GM12801 (cell line): Measurements from ENCODE around the gene PLAU.

Experiments used
- TF ChIP-seq, protein P1 (sequence below): IDR thresholded peaks from one replicate; pipeline ENCODE4 v1.5.1; 2011; ENCODE audit warnings: control low read depth; ENCODE audit not compliant: insufficient read length; ENCODE audit errors: extremely low read depth

The PLAU gene

DNA sequence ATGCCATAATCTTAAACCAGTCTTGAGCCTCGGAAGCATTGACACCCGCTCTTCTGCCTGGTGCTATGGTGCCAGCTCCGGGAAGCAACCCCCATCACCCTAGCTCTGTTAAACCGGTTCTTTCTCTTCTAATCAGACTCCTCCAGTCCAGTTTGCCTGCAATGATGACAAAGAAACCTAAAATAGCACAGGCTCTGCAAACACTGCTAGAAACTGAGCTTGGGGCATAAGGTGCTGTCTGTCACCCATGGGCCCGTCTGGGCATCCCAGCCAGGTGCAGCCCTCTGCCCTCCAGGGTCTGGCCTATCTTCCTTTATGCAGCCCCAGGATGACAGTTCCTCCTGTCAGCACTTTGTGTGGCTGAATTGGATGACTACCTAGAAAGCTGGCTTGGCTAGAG is 22.4 kb upstream of the PLAU start:
- TF ChIP-seq, protein P1, sequence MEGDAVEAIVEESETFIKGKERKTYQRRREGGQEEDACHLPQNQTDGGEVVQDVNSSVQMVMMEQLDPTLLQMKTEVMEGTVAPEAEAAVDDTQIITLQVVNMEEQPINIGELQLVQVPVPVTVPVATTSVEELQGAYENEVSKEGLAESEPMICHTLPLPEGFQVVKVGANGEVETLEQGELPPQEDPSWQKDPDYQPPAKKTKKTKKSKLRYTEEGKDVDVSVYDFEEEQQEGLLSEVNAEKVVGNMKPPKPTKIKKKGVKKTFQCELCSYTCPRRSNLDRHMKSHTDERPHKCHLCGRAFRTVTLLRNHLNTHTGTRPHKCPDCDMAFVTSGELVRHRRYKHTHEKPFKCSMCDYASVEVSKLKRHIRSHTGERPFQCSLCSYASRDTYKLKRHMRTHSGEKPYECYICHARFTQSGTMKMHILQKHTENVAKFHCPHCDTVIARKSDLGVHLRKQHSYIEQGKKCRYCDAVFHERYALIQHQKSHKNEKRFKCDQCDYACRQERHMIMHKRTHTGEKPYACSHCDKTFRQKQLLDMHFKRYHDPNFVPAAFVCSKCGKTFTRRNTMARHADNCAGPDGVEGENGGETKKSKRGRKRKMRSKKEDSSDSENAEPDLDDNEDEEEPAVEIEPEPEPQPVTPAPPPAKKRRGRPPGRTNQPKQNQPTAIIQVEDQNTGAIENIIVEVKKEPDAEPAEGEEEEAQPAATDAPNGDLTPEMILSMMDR: no peak

DNA sequence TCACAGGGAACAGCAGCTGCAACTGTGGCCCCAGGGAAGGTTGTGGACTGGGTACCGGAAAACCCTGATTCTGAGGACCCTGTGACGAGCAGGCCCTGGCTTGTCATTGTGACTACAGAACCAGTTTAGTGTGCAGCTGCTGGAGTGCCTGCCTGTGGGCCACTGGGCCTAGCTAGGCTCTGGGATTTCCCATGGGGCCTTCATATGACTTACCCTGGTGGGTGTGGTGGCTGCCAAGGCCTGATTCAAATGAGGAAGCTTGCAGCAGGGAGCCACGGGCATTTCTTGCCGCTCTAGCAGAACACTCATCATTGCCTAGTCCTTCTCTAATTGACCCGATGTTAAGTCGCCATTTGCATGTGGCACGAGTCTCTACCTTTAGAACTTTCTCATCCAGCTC is 21.9 kb upstream of the PLAU start:
- TF ChIP-seq, protein P1: no peak

DNA sequence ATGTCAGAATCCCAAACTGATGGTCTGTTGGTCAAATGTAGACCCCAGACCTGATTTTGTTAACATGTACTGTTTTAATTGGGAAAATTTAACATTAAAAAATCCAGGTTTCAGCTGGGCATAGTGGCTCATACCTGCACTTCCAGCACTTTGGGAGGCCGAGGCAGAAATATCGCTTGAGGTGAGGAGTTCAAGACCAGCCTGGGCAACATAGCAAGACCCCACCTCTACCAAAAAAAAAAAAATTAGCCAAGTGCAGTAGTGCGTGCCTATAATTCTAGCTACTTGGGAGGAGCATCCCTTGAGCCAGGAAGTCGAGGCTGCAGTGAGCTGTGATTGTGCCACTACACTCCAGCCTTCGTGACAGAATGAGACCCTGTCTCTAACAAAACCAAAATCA is 20.7 kb upstream of the PLAU start:
- TF ChIP-seq, protein P1: no peak

GRCh38 chr10:73891540-73891939 is 19.4 kb upstream of the PLAU start:
- TF ChIP-seq, protein P1: no peak

- TF ChIP-seq, protein P1: no peak
Measured at GRCh38 chr10:73892310-73893030, 18.5 kb upstream of the PLAU start.

DNA sequence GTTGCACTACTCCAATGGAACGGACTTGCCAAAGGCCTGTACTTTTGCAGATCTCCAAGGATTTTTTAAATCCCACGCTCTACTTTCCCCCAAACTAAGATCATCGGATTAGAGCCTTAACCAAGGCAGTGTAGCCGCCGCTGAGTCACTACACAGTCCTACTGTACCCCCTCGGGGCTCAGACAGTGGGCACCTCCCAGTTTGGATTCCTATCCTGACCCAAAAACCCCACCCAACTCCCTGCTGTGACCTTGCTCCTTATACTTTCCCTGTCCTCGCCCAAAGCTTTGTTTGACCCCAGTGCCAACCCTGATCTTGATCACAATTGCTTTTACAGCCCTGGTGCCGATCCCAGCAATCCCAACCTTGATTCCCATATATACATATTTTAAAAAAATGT is 17.5 kb upstream of the PLAU start:
- TF ChIP-seq, protein P1: no peak

DNA sequence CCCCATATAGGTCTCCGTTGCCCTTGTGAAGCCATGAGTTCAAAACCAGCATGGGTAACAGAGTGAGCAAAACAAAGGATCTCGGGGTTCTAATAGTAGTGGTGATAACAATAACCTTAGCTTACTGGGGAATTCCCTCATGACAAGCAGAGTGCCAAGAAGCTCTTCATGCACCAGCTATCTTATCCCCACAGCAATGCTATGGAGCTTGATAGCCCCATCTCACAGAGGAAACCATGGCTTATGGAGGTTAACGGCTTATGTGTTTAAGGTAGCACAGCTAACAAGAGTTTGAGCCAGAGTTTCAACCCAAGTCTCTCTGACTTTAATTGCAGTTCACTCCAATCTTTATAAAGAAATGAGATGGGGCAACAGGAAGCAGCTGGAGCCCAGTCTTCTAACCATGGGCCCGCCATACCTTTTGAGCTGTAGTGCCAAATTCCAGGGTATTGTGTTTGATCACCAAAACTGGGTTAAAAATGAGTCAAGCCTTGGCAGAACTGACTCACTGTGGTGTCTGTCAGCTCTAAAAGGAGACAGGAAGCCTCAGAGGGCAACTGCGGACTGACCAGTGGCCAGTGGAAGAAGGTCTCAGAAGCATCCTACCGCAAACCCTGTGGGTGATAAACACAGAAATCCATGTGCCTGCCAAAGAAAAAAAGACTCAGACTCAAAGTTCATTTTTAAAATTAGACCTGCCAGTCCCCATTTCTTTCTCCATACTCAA is 16.5 kb upstream of the PLAU start:
- TF ChIP-seq, protein P1: no peak
